H9 (cell line): ENCODE measurements around the gene PROSER1. TPM values are rescaled to one million over a fixed set of nuclear protein-coding genes. Genes with fewer than 3 reads are reported as not detected.

Source experiments
- DNase-seq: peaks from one replicate; pipeline ENCODE4 v3.0.0-alpha.2; 2017
- H2AFZ ChIP-seq: one replicate; pipeline ENCODE4 v1.6.1; 2013; ENCODE audit warnings: mild to moderate bottlenecking, low read length, control low read depth, moderate library complexity
- H2AK5ac ChIP-seq: 2 replicates; pipeline ENCODE4 v1.6.1; 2013; ENCODE audit warnings: low read length, control low read depth, mixed read lengths; ENCODE audit not compliant: insufficient read length
- H2BK120ac ChIP-seq: one replicate; pipeline ENCODE4 v1.6.1; 2013; ENCODE audit warnings: low read depth, mild to moderate bottlenecking, low read length, control low read depth, inconsistent platforms; ENCODE audit not compliant: poor library complexity, severe bottlenecking
- H2BK12ac ChIP-seq: 2 replicates; pipeline ENCODE4 v1.6.1; 2013; ENCODE audit warnings: low read length, control low read depth, mixed read lengths, low read depth; ENCODE audit not compliant: insufficient read length
- H2BK15ac ChIP-seq: 2 replicates; pipeline ENCODE4 v1.6.1; 2013; ENCODE audit warnings: low read depth, low read length, control low read depth
- H2BK20ac ChIP-seq: one replicate; pipeline ENCODE4 v1.6.1; 2013; ENCODE audit warnings: low read depth, mild to moderate bottlenecking, low read length, control low read depth, inconsistent platforms; ENCODE audit not compliant: poor library complexity, severe bottlenecking
- H2BK5ac ChIP-seq: 2 replicates; pipeline ENCODE4 v1.6.1; 2013; ENCODE audit warnings: low read length, control low read depth, mixed read lengths; ENCODE audit not compliant: insufficient read length
- H3K14ac ChIP-seq: 2 replicates; pipeline ENCODE4 v1.6.1; 2013; ENCODE audit warnings: low read length, control low read depth; ENCODE audit not compliant: insufficient read depth
- H3K18ac ChIP-seq: 2 replicates; pipeline ENCODE4 v1.6.1; 2013; ENCODE audit warnings: low read depth, mild to moderate bottlenecking, mixed read lengths, low read length, control low read depth; ENCODE audit not compliant: insufficient read length
- H3K23ac ChIP-seq: 2 replicates; pipeline ENCODE4 v1.6.1; 2013; ENCODE audit warnings: low read length, control low read depth, mixed read lengths, low read depth; ENCODE audit not compliant: insufficient read length
- H3K23me2 ChIP-seq: 2 replicates; pipeline ENCODE4 v1.6.1; 2013; ENCODE audit warnings: low read depth, mild to moderate bottlenecking, mixed read lengths, low read length, control low read depth; ENCODE audit not compliant: insufficient read length, poor library complexity, severe bottlenecking
- H3K27ac ChIP-seq: 2 replicates; pipeline ENCODE4 v1.5.1; 2013; ENCODE audit warnings: low read length, control low read depth, mixed read lengths, low read depth; ENCODE audit not compliant: insufficient read length
- H3K27me3 ChIP-seq: 2 replicates; pipeline ENCODE4 v1.6.1; 2013; ENCODE audit warnings: low read length, control low read depth, inconsistent platforms; ENCODE audit not compliant: insufficient read depth
- H3K4ac ChIP-seq: 2 replicates; pipeline ENCODE4 v1.6.1; 2013; ENCODE audit warnings: low read depth, mild to moderate bottlenecking, control low read depth, inconsistent platforms, low read length, moderate library complexity
- H3K4me1 ChIP-seq: 2 replicates; pipeline ENCODE4 v1.6.1; 2013; ENCODE audit warnings: low read length, control low read depth, inconsistent platforms; ENCODE audit not compliant: insufficient read depth
- H3K4me2 ChIP-seq: 2 replicates; pipeline ENCODE4 v1.6.1; 2013; ENCODE audit warnings: low read length, control low read depth, mixed read lengths; ENCODE audit not compliant: insufficient read length, insufficient read depth
- H3K56ac ChIP-seq: 2 replicates; pipeline ENCODE4 v1.6.1; 2013; ENCODE audit warnings: low read depth, mild to moderate bottlenecking, mixed read lengths, low read length, control low read depth; ENCODE audit not compliant: insufficient read length
- H3K79me1 ChIP-seq: 2 replicates; pipeline ENCODE4 v1.6.1; 2013; ENCODE audit warnings: low read depth, mild to moderate bottlenecking, moderate library complexity, low read length, control low read depth, inconsistent platforms; ENCODE audit not compliant: insufficient read depth, poor library complexity, severe bottlenecking
- H3K79me2 ChIP-seq: 2 replicates; pipeline ENCODE4 v1.6.1; 2013; ENCODE audit warnings: low read length, control low read depth, inconsistent platforms; ENCODE audit not compliant: insufficient read depth
- H3K9ac ChIP-seq: 2 replicates; pipeline ENCODE4 v1.6.1; 2013; ENCODE audit warnings: low read length, control low read depth, mixed read lengths; ENCODE audit not compliant: insufficient read length; ENCODE audit errors: extremely low read depth
- H3K9me3 ChIP-seq: one replicate; pipeline ENCODE4 v1.6.1; 2013; ENCODE audit warnings: low read depth, low read length, inconsistent platforms; ENCODE audit not compliant: control insufficient read depth
- H3T11ph ChIP-seq: one replicate; pipeline ENCODE4 v1.6.1; 2013; ENCODE audit warnings: mild to moderate bottlenecking, low read length, control low read depth, inconsistent platforms
- H4K20me1 ChIP-seq: one replicate; pipeline ENCODE4 v1.6.1; 2013; ENCODE audit not compliant: control insufficient read depth, insufficient read length, insufficient read depth
- H4K5ac ChIP-seq: 2 replicates; pipeline ENCODE4 v1.6.1; 2013; ENCODE audit warnings: low read depth, mild to moderate bottlenecking, mixed read lengths, low read length, control low read depth; ENCODE audit not compliant: insufficient read length
- H4K8ac ChIP-seq: replicated peaks from 2 replicates; pipeline ENCODE4 v1.6.1; 2013; ENCODE audit warnings: low read length, control low read depth, mixed read lengths, low read depth; ENCODE audit not compliant: insufficient read length
- H4K91ac ChIP-seq: 2 replicates; pipeline ENCODE4 v1.6.1; 2013; ENCODE audit warnings: low read depth, mild to moderate bottlenecking, moderate library complexity, mixed read lengths, low read length, control low read depth; ENCODE audit not compliant: insufficient read length
- H3K27ac Mint-ChIP-seq, 3 experiments: 2 replicates in 2 of 3; 3 replicates in 1 of 3; pipeline ENCODE4 v1.8.0; 2020 to 2021; ENCODE audit warnings: mixed read lengths in 3 of 3, mild to moderate bottlenecking in 1 of 3, moderate library complexity in 1 of 3
- H3K27me3 Mint-ChIP-seq: 2 replicates; pipeline ENCODE4 v1.8.0; 2021; ENCODE audit warnings: low read depth, mild to moderate bottlenecking, moderate library complexity, mixed read lengths
- H3K36me3 Mint-ChIP-seq, 3 experiments: 2 replicates in 2 of 3; 3 replicates in 1 of 3; pipeline ENCODE4 v1.8.0; 2020 to 2021; ENCODE audit warnings: low read depth in 3 of 3, mixed read lengths in 3 of 3; ENCODE audit not compliant: insufficient read depth in 1 of 3
- H3K4me1 Mint-ChIP-seq, 2 experiments: 2 replicates each; pipeline ENCODE4 v1.8.0; 2020; ENCODE audit warnings: mixed read lengths in 2 of 2
- H3K4me3 Mint-ChIP-seq, 2 experiments: 2 replicates in 1 of 2; 3 replicates in 1 of 2; pipeline ENCODE4 v1.8.0; 2020 to 2021; ENCODE audit warnings: mild to moderate bottlenecking in 2 of 2, mixed read lengths in 2 of 2, moderate library complexity in 1 of 2
- H3K9me3 Mint-ChIP-seq, 2 experiments: 2 replicates in 1 of 2; 3 replicates in 1 of 2; pipeline ENCODE4 v1.8.0; 2020; ENCODE audit warnings: mild to moderate bottlenecking in 2 of 2, mixed read lengths in 2 of 2, moderate library complexity in 1 of 2
- WGBS: extraction: QIAGEN DNeasy Blood & Tissue Kit; methylation state at CpG from one replicate; pipeline ENCODE4 v1.1.7; 2013; ENCODE audit warnings: missing lambda C conversion rate, low lambda C conversion rate, mixed read lengths; ENCODE audit not compliant: insufficient read length; ENCODE audit errors: extremely low coverage; 5-methylcytosine and 5-hydroxymethylcytosine counted together
- total RNA-seq: library from RNA; stranded (reverse); gene quantifications from 2 replicates; pipeline ENCODE4 v1.2.1, GENCODE V29; 2021
- TF ChIP-seq, protein P1 (sequence below): fragments of 200-600 bp; sonication (generic); conservative IDR thresholded peaks from 3 replicates; pipeline ENCODE4 v1.8.0; 2021; ENCODE audit warnings: antibody characterized with exemption, mild to moderate bottlenecking

Gene PROSER1
- total RNA-seq, 1 experiment from 2014 or later: 84.6 TPM

DNA sequence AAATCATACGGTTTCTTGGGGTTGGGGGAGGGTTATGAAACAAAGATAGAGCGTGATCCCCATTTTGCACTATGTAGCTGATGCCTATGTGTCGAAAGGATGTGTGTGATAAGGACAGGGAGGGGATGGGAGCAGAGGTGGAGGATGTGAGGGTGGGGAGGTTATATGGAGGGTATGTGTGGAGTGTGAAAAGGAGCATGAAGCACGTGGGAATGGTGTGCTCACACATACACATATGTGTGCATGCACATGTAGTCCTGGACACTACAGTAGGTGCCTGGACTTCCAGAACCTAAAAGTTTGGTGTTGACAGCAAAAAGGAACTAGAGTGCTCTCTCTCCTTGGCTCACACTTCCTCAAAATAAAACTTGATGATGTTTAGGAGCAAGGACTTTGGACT, 72.6 kb downstream of the PROSER1 start:
- no peak overlapping the region for H3K56ac ChIP-seq
- peaks cover 4% of the 10 kb centered on the region; the same call in 1 of the 2 replicates for H3K4me1 ChIP-seq
- H3K4me2 ChIP-seq: no peak overlapping the region
- Mint-ChIP-seq H3K4me1 (peaks cover 19 to 27% of the 10 kb centered on the region in 2 experiments), H3K36me3 (peaks cover 0 to 5% (median 2%) of the 10 kb centered on the region in 3 experiments; a peak in 3 of 7 replicates), H3K27me3 (no peaks in the 10 kb centered on the region), H3K4me3 (no peak overlapping the region; a peak in 1 of 5 replicates), H3K27ac (no peak overlapping the region), H3K9me3 (peaks cover 6 to 14% of the 10 kb centered on the region in 2 experiments; a peak in 4 of 5 replicates)
- no CpG with 5 or more reads among the region's 4 CpGs for WGBS
- H4K91ac ChIP-seq: no peak overlapping the region
- no peak overlapping the region for H2AFZ ChIP-seq
- H2AK5ac ChIP-seq: no peak overlapping the region
- H3K18ac ChIP-seq: no peak overlapping the region
- H4K20me1 ChIP-seq: no peaks in the 10 kb centered on the region
- no peak overlapping the region for H3K23ac ChIP-seq
- H3K9ac ChIP-seq: no peak overlapping the region
- no peak overlapping the region for H3T11ph ChIP-seq
- no peak overlapping the region for H2BK120ac ChIP-seq
- TF ChIP-seq, protein P1, sequence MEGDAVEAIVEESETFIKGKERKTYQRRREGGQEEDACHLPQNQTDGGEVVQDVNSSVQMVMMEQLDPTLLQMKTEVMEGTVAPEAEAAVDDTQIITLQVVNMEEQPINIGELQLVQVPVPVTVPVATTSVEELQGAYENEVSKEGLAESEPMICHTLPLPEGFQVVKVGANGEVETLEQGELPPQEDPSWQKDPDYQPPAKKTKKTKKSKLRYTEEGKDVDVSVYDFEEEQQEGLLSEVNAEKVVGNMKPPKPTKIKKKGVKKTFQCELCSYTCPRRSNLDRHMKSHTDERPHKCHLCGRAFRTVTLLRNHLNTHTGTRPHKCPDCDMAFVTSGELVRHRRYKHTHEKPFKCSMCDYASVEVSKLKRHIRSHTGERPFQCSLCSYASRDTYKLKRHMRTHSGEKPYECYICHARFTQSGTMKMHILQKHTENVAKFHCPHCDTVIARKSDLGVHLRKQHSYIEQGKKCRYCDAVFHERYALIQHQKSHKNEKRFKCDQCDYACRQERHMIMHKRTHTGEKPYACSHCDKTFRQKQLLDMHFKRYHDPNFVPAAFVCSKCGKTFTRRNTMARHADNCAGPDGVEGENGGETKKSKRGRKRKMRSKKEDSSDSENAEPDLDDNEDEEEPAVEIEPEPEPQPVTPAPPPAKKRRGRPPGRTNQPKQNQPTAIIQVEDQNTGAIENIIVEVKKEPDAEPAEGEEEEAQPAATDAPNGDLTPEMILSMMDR: no peak
- no peak overlapping the region for H3K14ac ChIP-seq
- H2BK12ac ChIP-seq: no peak overlapping the region
- no peaks in the 10 kb centered on the region for H3K79me2 ChIP-seq
- no peaks in the 10 kb centered on the region for H3K23me2 ChIP-seq
- no peaks in the 10 kb centered on the region for H3K27me3 ChIP-seq
- no peaks in the 10 kb centered on the region for H3K9me3 ChIP-seq
- no peaks in the 10 kb centered on the region for H3K79me1 ChIP-seq
- no peak overlapping the region for H3K4ac ChIP-seq
- DNase-seq: no peak
- no peak overlapping the region for H2BK20ac ChIP-seq
- H3K27ac ChIP-seq: no peak overlapping the region
- H4K5ac ChIP-seq: no peak overlapping the region
- H2BK15ac ChIP-seq: no peak overlapping the region
- no peak overlapping the region for H2BK5ac ChIP-seq
- H4K8ac ChIP-seq: no peak overlapping the region
